GM19467 (cell line): ENCODE results near the gene CHCHD5.
"Not testable (repeated sequence)": the region's sequence is repeated elsewhere in the genome, so short reads cannot be mapped to it uniquely, and the experiment has no call there.

ENCODE experiments used
- ATAC-seq: cut with Tn5 transposase; IDR thresholded peaks from one replicate; pipeline ENCODE4 v1.9.1; 2021; ENCODE audit warnings: mild to moderate bottlenecking, moderate library complexity; ENCODE audit not compliant: unreplicated experiment

The CHCHD5 gene

GRCh38 chr2:112585873-112586464 is 1.6 kb downstream of the CHCHD5 start:
- ATAC-seq: no peak

GRCh38 chr2:112588611-112589045 is 4.2 kb downstream of the CHCHD5 start:
- ATAC-seq: no peak

- ATAC-seq: no peak
These were observed 7.0 kb downstream of the CHCHD5 start for GRCh38 chr2:112591413-112591812.

GRCh38 chr2:112593736-112594135 is 9.3 kb downstream of the CHCHD5 start:
- ATAC-seq: no peak

GRCh38 chr2:112597537-112598322 is 13.3 kb downstream of the CHCHD5 start:
- ATAC-seq: no peak

- ATAC-seq: no peak
These were observed 16.2 kb downstream of the CHCHD5 start for GRCh38 chr2:112600634-112601033.

GRCh38 chr2:112601754-112602153 is 17.3 kb downstream of the CHCHD5 start:
- no peak for ATAC-seq

- no peak for ATAC-seq
These were observed 18.5 kb downstream of the CHCHD5 start for GRCh38 chr2:112602917-112603316.

GRCh38 chr2:112603731-112604130 is 19.3 kb downstream of the CHCHD5 start:
- no peak for ATAC-seq

- no peak for ATAC-seq
These were observed 20.5 kb downstream of the CHCHD5 start for GRCh38 chr2:112604952-112605351.

- ATAC-seq: no peak
These were observed 21.5 kb downstream of the CHCHD5 start for GRCh38 chr2:112605926-112606325.

GRCh38 chr2:112606547-112606946 is 22.1 kb downstream of the CHCHD5 start:
- ATAC-seq: no peak

GRCh38 chr2:112607680-112608438 is 23.4 kb downstream of the CHCHD5 start:
- ATAC-seq: no peak

- not testable (repeated sequence) for ATAC-seq
These were observed 24.9 kb downstream of the CHCHD5 start for GRCh38 chr2:112609320-112609719.

GRCh38 chr2:112612283-112612682 is 27.9 kb downstream of the CHCHD5 start:
- not testable (repeated sequence) for ATAC-seq

GRCh38 chr2:112614201-112614840 is 29.9 kb downstream of the CHCHD5 start:
- no peak for ATAC-seq

GRCh38 chr2:112615051-112615450 is 30.6 kb downstream of the CHCHD5 start:
- no peak for ATAC-seq

- ATAC-seq: not testable (repeated sequence)
These were observed 31.4 kb downstream of the CHCHD5 start for GRCh38 chr2:112615798-112616197.

GRCh38 chr2:112618383-112618782 is 34.0 kb downstream of the CHCHD5 start:
- ATAC-seq: no peak

GRCh38 chr2:112621790-112622527 is 37.5 kb downstream of the CHCHD5 start:
- no peak for ATAC-seq

GRCh38 chr2:112622528-112622849 is 38.1 kb downstream of the CHCHD5 start:
- ATAC-seq: no peak
